Karpas-422 (cell line): ENCODE results near the gene CD180. TPM values are rescaled to one million over a fixed set of nuclear protein-coding genes. Genes with fewer than 3 reads are reported as not detected.

Experiments used
- DNase-seq: peaks from one replicate; pipeline ENCODE4 v3.0.0-alpha.2; 2015
- H2AFZ ChIP-seq: fragments of 200-600 bp; sonication (generic); 2 replicates; pipeline ENCODE4 v1.6.1; 2014; ENCODE audit warnings: antibody characterized with exemption, low read length, mixed read lengths
- H3K27ac ChIP-seq: fragments of 200-600 bp; sonication (generic); 2 replicates; pipeline ENCODE4 v1.5.1; 2014; ENCODE audit warnings: mild to moderate bottlenecking, low read length, moderate library complexity
- H3K27me3 ChIP-seq: fragments of 200-600 bp; sonication (generic); 2 replicates; pipeline ENCODE4 v1.6.1; 2014; ENCODE audit warnings: low read length, mixed read lengths
- H3K36me3 ChIP-seq: fragments of 200-600 bp; sonication (generic); 2 replicates; pipeline ENCODE4 v1.6.1; 2014; ENCODE audit warnings: low read length, mixed read lengths; ENCODE audit not compliant: insufficient read depth
- H3K4me1 ChIP-seq: fragments of 200-600 bp; sonication (generic); 2 replicates; pipeline ENCODE4 v1.6.1; 2014; ENCODE audit warnings: mild to moderate bottlenecking, low read length, mixed read lengths
- H3K4me2 ChIP-seq: fragments of 200-600 bp; sonication (generic); 2 replicates; pipeline ENCODE4 v1.6.1; 2014; ENCODE audit warnings: low read length, low read depth, mild to moderate bottlenecking; ENCODE audit not compliant: poor library complexity, severe bottlenecking
- H3K4me3 ChIP-seq: fragments of 200-600 bp; sonication (generic); 2 replicates; pipeline ENCODE4 v1.5.1; 2014; ENCODE audit warnings: mild to moderate bottlenecking, antibody characterized with exemption, low read length, mixed read lengths
- H3K79me2 ChIP-seq: fragments of 200-600 bp; sonication (generic); 2 replicates; pipeline ENCODE4 v1.6.1; 2014; ENCODE audit warnings: mild to moderate bottlenecking, low read length, mixed read lengths
- H3K9ac ChIP-seq: fragments of 200-600 bp; sonication (generic); 2 replicates; pipeline ENCODE4 v1.6.0; 2014; ENCODE audit warnings: low read length
- H3K9me2 ChIP-seq: fragments of 200-600 bp; sonication (generic), shearing (Covaris generic); replicated peaks from 2 replicates; pipeline ENCODE4 v1.6.0; 2014; ENCODE audit warnings: mild to moderate bottlenecking, low read length, moderate library complexity; ENCODE audit not compliant: insufficient read depth
- H3K9me3 ChIP-seq: fragments of 300-700, 200-600 bp; sonication (generic); 2 replicates; pipeline ENCODE4 v1.6.1; 2014; ENCODE audit warnings: low read length, mixed read lengths
- H4K20me1 ChIP-seq: fragments of 200-600 bp; sonication (generic); 2 replicates; pipeline ENCODE4 v1.6.1; 2014; ENCODE audit warnings: mild to moderate bottlenecking, antibody characterized with exemption, low read length, low read depth; ENCODE audit not compliant: insufficient read depth
- total RNA-seq: library from RNA; depleted of rRNA; stranded (reverse); fragments of >200 nt; shearing (Covaris generic); gene quantifications from 2 replicates; pipeline ENCODE4 v1.2.3, GENCODE V29; 2014; ENCODE audit warnings: low replicate concordance

Gene CD180
- total RNA-seq, 1 experiment from 2014 or later: 90.7 TPM

- H3K27ac ChIP-seq: peak overlapping the region; percentile 89
- no peaks in the 10 kb centered on the region for H3K36me3 ChIP-seq
- peak overlapping the region; percentile 34 for H3K9ac ChIP-seq
- H3K4me2 ChIP-seq: peak overlapping the region; percentile 67
- peak overlapping the region; percentile 23 for H3K4me3 ChIP-seq
- peak overlapping the region; percentile 4 for H2AFZ ChIP-seq
- H3K4me1 ChIP-seq: peaks cover 66% of the 10 kb centered on the region
- H3K9me3 ChIP-seq: no peaks in the 10 kb centered on the region
- H4K20me1 ChIP-seq: no peaks in the 10 kb centered on the region
- no peaks in the 10 kb centered on the region for H3K27me3 ChIP-seq
- H3K79me2 ChIP-seq: no peaks in the 10 kb centered on the region
- no peaks in the 10 kb centered on the region for H3K9me2 ChIP-seq
- DNase-seq: peak; percentile 91
These were observed 49.6 kb downstream of the CD180 start for GRCh38 chr5:67146981-67147380.

- Histone ChIP-seq H3K4me3 (peak overlapping the region; percentile 23), H4K20me1 (no peaks in the 10 kb centered on the region), H3K9me3 (no peaks in the 10 kb centered on the region), H2AFZ (peak overlapping the region; percentile 4; the same call in 1 of the 2 replicates), H3K4me2 (peak overlapping the region; percentile 67), H3K27ac (peak overlapping the region; percentile 89), H3K9ac (peak overlapping the region; percentile 34; the same call in 1 of the 2 replicates), H3K79me2 (no peaks in the 10 kb centered on the region), H3K9me2 (no peaks in the 10 kb centered on the region), H3K36me3 (no peaks in the 10 kb centered on the region), H3K4me1 (peaks cover 70% of the 10 kb centered on the region), H3K27me3 (no peaks in the 10 kb centered on the region)
- no peak for DNase-seq
These were observed 50.0 kb downstream of the CD180 start for GRCh38 chr5:67146574-67146973.

GRCh38 chr5:67144183-67144639, 52.4 kb downstream of the CD180 start:
- DNase-seq: no peak
- H3K9ac ChIP-seq: no peak overlapping the region
- H3K79me2 ChIP-seq: no peaks in the 10 kb centered on the region
- H3K4me1 ChIP-seq: peaks cover 82% of the 10 kb centered on the region
- H3K27ac ChIP-seq: 0 out of 2 replicates have a peak overlapping the region, but pooled peaks have one; percentile 27
- H3K4me2 ChIP-seq: no peak overlapping the region
- no peaks in the 10 kb centered on the region for H4K20me1 ChIP-seq
- no peak overlapping the region for H3K4me3 ChIP-seq
- H3K9me2 ChIP-seq: no peaks in the 10 kb centered on the region
- no peak overlapping the region for H2AFZ ChIP-seq
- H3K27me3 ChIP-seq: no peaks in the 10 kb centered on the region
- H3K36me3 ChIP-seq: no peaks in the 10 kb centered on the region
- H3K9me3 ChIP-seq: no peaks in the 10 kb centered on the region

- no peaks in the 10 kb centered on the region for H4K20me1 ChIP-seq
- no peak overlapping the region for H3K4me2 ChIP-seq
- H3K27me3 ChIP-seq: no peaks in the 10 kb centered on the region
- no peak overlapping the region for H3K27ac ChIP-seq
- peaks cover 82% of the 10 kb centered on the region for H3K4me1 ChIP-seq
- DNase-seq: no peak
- no peak overlapping the region for H2AFZ ChIP-seq
- no peaks in the 10 kb centered on the region for H3K9me2 ChIP-seq
- H3K9me3 ChIP-seq: no peaks in the 10 kb centered on the region
- no peak overlapping the region for H3K9ac ChIP-seq
- H3K4me3 ChIP-seq: no peak overlapping the region
- no peaks in the 10 kb centered on the region for H3K36me3 ChIP-seq
- H3K79me2 ChIP-seq: no peaks in the 10 kb centered on the region
These were observed 53.0 kb downstream of the CD180 start for GRCh38 chr5:67143549-67143948.

- H3K9ac ChIP-seq: no peak overlapping the region
- no peaks in the 10 kb centered on the region for H3K36me3 ChIP-seq
- no peak overlapping the region for H3K4me2 ChIP-seq
- no peaks in the 10 kb centered on the region for H3K79me2 ChIP-seq
- no peaks in the 10 kb centered on the region for H3K9me3 ChIP-seq
- no peak overlapping the region for H3K4me3 ChIP-seq
- no peaks in the 10 kb centered on the region for H4K20me1 ChIP-seq
- H2AFZ ChIP-seq: no peak overlapping the region
- H3K9me2 ChIP-seq: no peaks in the 10 kb centered on the region
- no peaks in the 10 kb centered on the region for H3K27me3 ChIP-seq
- H3K4me1 ChIP-seq: peaks cover 75% of the 10 kb centered on the region
- H3K27ac ChIP-seq: no peak overlapping the region
- DNase-seq: no peak
These were observed 53.8 kb downstream of the CD180 start for GRCh38 chr5:67142816-67143215.

- no peak overlapping the region for H3K9ac ChIP-seq
- no peak for DNase-seq
- H2AFZ ChIP-seq: no peak overlapping the region
- H3K4me1 ChIP-seq: peaks cover 64% of the 10 kb centered on the region
- no peaks in the 10 kb centered on the region for H3K9me2 ChIP-seq
- H3K4me3 ChIP-seq: no peak overlapping the region
- no peaks in the 10 kb centered on the region for H3K36me3 ChIP-seq
- no peak overlapping the region for H3K4me2 ChIP-seq
- no peaks in the 10 kb centered on the region for H4K20me1 ChIP-seq
- H3K9me3 ChIP-seq: no peaks in the 10 kb centered on the region
- no peaks in the 10 kb centered on the region for H3K79me2 ChIP-seq
- no peaks in the 10 kb centered on the region for H3K27me3 ChIP-seq
- peak overlapping the region; percentile 85 for H3K27ac ChIP-seq
These were observed 55.0 kb downstream of the CD180 start for GRCh38 chr5:67141644-67142043.

GRCh38 chr5:67140413-67140812, 56.2 kb downstream of the CD180 start:
- H3K27ac ChIP-seq: peak overlapping the region; percentile 85
- peak overlapping the region; percentile 33; the same call in 1 of the 2 replicates for H3K4me3 ChIP-seq
- peak; percentile 54 for DNase-seq
- no peaks in the 10 kb centered on the region for H3K27me3 ChIP-seq
- peak overlapping the region; percentile 31; the same call in 1 of the 2 replicates for H2AFZ ChIP-seq
- peaks cover 51% of the 10 kb centered on the region for H3K4me1 ChIP-seq
- H3K9me2 ChIP-seq: no peaks in the 10 kb centered on the region
- no peaks in the 10 kb centered on the region for H3K79me2 ChIP-seq
- H3K36me3 ChIP-seq: no peaks in the 10 kb centered on the region
- H3K9ac ChIP-seq: peak overlapping the region; percentile 38
- H4K20me1 ChIP-seq: no peaks in the 10 kb centered on the region
- H3K9me3 ChIP-seq: no peaks in the 10 kb centered on the region
- peak overlapping the region; percentile 67 for H3K4me2 ChIP-seq

GRCh38 chr5:67139030-67139429, 57.6 kb downstream of the CD180 start:
- Histone ChIP-seq H3K9ac (peak overlapping the region; percentile 38; the same call in 1 of the 2 replicates), H3K36me3 (no peaks in the 10 kb centered on the region), H3K4me3 (no peak overlapping the region), H3K79me2 (no peaks in the 10 kb centered on the region), H3K4me1 (peaks cover 43% of the 10 kb centered on the region), H3K9me2 (no peaks in the 10 kb centered on the region), H2AFZ (no peak overlapping the region), H3K9me3 (no peaks in the 10 kb centered on the region), H3K4me2 (peak overlapping the region; percentile 67), H3K27me3 (no peaks in the 10 kb centered on the region), H4K20me1 (no peaks in the 10 kb centered on the region), H3K27ac (peak overlapping the region; percentile 85)
- DNase-seq: no peak
